ENCODE results near the gene MYO3B.
"Not testable (repeated sequence)": the region's sequence is repeated elsewhere in the genome, so short reads cannot be mapped to it uniquely, and the experiment has no call there.

MYO3B gene

DNA sequence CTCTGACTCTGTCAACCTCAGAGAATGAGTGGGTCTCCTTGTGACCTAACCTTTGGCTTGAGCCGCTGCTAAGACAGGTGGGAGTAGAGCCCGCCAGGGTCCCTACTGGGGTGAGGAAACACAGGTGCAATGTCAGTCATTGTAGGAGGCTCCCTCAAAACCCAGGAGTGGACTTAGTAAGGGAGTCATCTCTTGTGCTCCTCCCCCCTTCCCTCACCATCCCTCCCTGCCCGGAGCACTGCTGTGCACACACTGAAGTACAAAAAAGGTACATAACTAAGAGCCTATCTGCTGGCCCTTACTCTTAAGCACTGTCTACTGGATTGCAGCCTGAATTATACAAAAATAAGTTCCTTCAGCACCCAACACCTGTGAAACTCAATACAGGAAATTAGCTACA is 77.2 kb downstream of the MYO3B start:
- TF ChIP-seq, protein P1, sequence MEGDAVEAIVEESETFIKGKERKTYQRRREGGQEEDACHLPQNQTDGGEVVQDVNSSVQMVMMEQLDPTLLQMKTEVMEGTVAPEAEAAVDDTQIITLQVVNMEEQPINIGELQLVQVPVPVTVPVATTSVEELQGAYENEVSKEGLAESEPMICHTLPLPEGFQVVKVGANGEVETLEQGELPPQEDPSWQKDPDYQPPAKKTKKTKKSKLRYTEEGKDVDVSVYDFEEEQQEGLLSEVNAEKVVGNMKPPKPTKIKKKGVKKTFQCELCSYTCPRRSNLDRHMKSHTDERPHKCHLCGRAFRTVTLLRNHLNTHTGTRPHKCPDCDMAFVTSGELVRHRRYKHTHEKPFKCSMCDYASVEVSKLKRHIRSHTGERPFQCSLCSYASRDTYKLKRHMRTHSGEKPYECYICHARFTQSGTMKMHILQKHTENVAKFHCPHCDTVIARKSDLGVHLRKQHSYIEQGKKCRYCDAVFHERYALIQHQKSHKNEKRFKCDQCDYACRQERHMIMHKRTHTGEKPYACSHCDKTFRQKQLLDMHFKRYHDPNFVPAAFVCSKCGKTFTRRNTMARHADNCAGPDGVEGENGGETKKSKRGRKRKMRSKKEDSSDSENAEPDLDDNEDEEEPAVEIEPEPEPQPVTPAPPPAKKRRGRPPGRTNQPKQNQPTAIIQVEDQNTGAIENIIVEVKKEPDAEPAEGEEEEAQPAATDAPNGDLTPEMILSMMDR (IDR thresholded peaks at IDR 0.05; ENCODE audit: control insufficient read depth, extremely low read depth, insufficient read depth), result no peak
- DNase-seq (ENCODE audit: low read depth), result no peak
- H3K4me3 ChIP-seq (ENCODE audit: low read depth, low read length), result no peak overlapping the region

DNA sequence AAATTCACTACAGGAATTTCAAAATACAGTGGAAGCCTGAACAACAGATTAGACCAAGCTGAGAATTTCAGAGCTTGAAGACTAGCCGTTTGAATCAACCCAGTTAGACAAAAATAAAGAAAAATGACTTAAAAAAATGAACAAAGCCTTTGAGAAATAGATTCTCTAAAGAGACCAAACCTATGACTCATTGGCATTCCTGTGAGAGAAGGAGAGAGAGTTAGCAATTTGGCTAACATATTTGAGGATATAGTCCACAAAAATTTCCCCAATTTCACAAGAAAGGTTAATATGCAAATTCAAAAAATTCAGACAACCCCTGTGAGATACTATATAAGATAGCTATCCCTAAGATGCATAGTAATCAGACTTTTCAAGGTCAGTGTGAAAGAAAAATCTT is 78.0 kb downstream of the MYO3B start:
- no peak overlapping the region for H3K4me3 ChIP-seq (ENCODE audit: low read depth, low read length)
- TF ChIP-seq, protein P1 (IDR thresholded peaks at IDR 0.05; ENCODE audit: control insufficient read depth, extremely low read depth, insufficient read depth), result no peak
- DNase-seq (ENCODE audit: low read depth), result no peak

DNA sequence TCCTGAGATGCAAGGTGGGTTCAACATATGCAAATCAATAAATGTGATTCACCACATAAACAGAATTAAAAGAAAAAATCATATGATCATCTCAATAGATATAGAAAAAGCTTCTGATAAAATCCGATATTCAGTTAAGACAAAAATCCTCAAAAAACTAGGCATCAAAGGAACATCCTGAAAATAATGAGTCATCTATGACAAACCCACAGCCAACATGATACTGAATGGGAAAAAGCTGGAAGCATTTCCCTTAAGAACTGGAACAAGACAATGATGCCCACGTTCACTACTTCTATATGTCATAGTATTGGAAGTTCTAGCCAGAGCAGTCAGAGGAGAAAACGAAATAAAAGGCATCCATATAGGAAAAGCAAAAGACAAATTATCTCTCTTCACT is 80.4 kb downstream of the MYO3B start:
- TF ChIP-seq, protein P1 (IDR thresholded peaks at IDR 0.05; ENCODE audit: control insufficient read depth, extremely low read depth, insufficient read depth), result no peak
- no peak overlapping the region for H3K4me3 ChIP-seq (ENCODE audit: low read depth, low read length)
- no peak for DNase-seq (ENCODE audit: low read depth)

DNA sequence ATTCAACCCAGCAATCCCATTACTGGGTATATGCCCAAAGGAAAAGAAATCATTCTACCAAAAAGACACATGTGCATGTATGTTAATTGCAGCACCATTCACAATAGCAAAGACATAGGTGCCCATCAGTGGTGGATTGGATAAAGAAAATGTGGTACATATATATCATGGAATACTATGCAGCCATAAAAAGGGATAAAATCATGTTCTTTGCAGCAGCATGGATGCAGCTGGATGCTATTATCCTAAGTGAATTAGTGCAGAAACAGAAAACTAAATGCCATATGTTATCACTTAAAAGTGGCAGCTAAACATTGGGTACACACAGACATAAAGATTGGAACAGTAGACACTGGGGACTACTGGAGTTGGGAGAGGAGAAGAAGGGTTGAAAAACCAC is 82.2 kb downstream of the MYO3B start:
- DNase-seq (ENCODE audit: low read depth), result no peak
- H3K4me3 ChIP-seq (ENCODE audit: low read depth, low read length), result no peak overlapping the region
- TF ChIP-seq, protein P1 (IDR thresholded peaks at IDR 0.05; ENCODE audit: control insufficient read depth, extremely low read depth, insufficient read depth), result no peak

DNA sequence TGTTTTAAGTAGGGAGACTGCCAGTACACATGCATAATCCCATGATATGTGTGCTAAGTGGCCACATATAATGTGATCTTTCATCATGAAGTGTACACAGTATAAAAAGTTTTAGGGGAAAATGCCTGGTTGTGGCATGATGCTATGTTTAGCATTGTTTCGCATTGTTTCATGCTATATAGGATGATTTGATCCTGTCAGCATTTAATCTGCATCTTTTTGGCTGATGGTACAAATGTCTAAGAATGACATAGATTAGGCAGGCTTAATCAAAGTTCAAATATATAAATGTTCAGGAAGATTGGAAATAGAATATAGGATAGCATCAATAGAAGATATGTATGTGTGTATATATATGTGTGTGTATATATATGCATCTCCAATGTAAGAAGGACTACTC is 83.6 kb downstream of the MYO3B start:
- TF ChIP-seq, protein P1 (IDR thresholded peaks at IDR 0.05; ENCODE audit: control insufficient read depth, extremely low read depth, insufficient read depth), result no peak
- no peak overlapping the region for H3K4me3 ChIP-seq (ENCODE audit: low read depth, low read length)
- no peak for DNase-seq (ENCODE audit: low read depth)

DNA sequence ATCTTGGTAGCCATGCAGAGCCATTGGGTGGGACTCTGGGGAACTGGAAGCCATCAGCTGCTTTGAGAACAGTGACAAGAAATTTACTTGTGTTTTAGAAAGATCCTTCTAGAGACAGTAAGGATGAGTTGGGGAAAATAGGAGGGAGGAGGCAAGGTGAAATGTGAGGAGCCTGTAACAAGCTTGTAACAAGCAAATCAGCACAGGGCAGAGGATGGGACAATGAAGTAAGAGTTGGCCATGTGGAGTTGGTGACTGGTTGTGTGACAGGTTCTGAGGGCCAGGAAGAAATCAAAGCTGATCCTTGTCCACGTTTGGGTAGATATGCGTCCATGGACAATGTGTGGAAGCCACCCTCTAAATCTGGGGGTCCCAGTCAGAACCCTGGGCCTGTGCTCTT is 84.4 kb downstream of the MYO3B start:
- TF ChIP-seq, protein P1 (IDR thresholded peaks at IDR 0.05; ENCODE audit: control insufficient read depth, extremely low read depth, insufficient read depth), result no peak
- no peak overlapping the region for H3K4me3 ChIP-seq (ENCODE audit: low read depth, low read length)

DNA sequence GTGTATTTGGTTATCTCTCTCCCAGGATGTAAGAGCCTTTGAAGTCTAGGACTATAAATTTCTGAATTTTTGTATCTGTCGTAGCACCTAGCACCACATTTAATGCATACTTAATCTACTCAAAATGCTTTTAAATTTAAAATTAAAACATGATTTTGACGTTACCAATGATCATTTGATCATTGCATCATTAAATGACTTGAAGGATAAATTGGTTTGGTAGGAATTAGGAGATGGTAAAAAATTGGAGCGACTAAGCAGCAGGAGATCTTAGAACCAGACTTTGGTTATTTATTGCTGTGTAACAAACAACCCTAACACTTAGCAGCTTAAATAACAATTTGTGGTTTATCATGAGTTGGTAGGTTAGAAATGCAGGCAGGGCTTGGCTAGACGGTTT is 84.9 kb downstream of the MYO3B start:
- TF ChIP-seq, protein P1 (IDR thresholded peaks at IDR 0.05; ENCODE audit: control insufficient read depth, extremely low read depth, insufficient read depth), result no peak
- no peak for DNase-seq (ENCODE audit: low read depth)
- H3K4me3 ChIP-seq (ENCODE audit: low read depth, low read length), result no peak overlapping the region

More for the DNA sequence above, 84.4 kb downstream of the MYO3B start:
- no peak for DNase-seq (ENCODE audit: low read depth)

DNA sequence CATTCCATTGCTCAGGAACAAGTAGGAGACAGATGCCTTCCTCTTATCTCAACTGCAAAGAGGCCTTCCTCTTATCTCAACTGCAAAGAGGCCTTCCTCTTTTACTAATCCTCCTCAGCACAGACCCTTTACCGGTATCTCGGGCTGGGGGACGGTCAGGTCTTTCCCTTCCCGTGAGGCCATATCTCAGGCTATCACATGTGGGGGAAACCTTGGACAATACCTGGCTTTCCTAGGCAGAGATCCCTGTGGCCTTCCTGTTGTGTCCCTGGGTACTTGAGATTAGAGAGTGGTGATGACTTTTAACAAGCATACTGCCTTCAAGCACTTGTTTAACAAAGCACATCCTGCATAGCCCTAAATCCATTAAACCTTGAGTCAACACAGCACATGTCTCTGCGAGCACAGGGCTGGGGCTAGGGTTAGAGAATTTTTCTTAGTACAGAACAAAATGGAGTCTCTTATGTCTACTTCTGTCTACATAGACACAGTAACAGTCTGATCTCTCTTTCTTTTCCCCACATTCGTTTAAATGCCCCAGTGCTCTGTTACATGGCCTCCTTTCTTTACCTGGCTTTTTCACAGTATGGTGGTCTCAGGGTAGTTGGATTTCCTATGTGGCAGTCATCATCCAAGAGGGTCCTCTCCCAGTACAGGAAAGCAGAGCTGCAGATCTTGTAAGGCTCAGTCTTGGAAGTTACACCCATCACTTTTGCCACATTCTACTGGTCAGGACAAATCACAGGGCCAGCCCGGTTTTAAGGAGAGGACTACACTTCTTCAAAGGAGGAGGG is 86.0 kb downstream of the MYO3B start:
- not testable (repeated sequence) for H3K4me3 ChIP-seq (ENCODE audit: low read depth, low read length); DNase-seq (ENCODE audit: low read depth)

Measured in LNCaP clone FGC (cell line).